DOHH2 (cell line): Measurements from ENCODE around the gene PCNX2.

Experiments used
- EZH2phosphoT487 ChIP-seq: fragments of 200-600 bp; sonication (generic); IDR thresholded peaks from 2 replicates; pipeline ENCODE4 v1.6.1; 2017; ENCODE audit warnings: borderline replicate concordance, mild to moderate bottlenecking, antibody characterized with exemption, low read length, moderate library complexity, mixed read lengths
- TF ChIP-seq, protein P1 (sequence below): fragments of 200-600 bp; sonication (generic); IDR thresholded peaks from one replicate; pipeline ENCODE4 v1.5.1; 2014; ENCODE audit warnings: antibody characterized with exemption, mild to moderate bottlenecking, low read depth, low read length; ENCODE audit not compliant: poor library complexity, severe bottlenecking

DNA sequence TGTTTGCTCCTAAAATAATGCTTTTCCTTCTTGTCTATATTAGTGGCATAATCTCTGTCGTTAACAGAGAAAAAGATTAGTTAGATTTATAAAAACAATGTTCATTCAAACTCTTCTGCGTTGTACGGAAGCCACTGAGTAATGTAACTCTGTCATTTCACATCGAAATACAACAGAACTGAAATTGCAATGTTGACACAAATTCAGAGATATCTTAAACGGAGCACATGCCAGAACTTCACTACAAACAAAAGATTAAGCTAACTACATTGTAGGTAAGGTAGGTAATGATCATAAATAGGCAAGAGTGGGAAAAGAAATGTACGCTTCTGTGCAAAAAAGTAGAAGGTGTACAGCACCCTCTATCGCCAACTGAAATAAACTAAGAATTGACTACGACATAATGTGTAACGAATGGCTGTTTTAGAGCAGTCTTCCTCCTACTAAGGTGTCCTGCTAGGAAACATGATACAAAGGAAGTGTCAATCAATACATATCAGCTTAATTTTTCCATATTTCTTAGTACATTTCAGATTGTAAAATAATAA is 56.6 kb downstream of the PCNX2 start:
- TF ChIP-seq, protein P1, sequence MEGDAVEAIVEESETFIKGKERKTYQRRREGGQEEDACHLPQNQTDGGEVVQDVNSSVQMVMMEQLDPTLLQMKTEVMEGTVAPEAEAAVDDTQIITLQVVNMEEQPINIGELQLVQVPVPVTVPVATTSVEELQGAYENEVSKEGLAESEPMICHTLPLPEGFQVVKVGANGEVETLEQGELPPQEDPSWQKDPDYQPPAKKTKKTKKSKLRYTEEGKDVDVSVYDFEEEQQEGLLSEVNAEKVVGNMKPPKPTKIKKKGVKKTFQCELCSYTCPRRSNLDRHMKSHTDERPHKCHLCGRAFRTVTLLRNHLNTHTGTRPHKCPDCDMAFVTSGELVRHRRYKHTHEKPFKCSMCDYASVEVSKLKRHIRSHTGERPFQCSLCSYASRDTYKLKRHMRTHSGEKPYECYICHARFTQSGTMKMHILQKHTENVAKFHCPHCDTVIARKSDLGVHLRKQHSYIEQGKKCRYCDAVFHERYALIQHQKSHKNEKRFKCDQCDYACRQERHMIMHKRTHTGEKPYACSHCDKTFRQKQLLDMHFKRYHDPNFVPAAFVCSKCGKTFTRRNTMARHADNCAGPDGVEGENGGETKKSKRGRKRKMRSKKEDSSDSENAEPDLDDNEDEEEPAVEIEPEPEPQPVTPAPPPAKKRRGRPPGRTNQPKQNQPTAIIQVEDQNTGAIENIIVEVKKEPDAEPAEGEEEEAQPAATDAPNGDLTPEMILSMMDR: no peak
- no peak for TF ChIP-seq EZH2phosphoT487
